Glomerular visceral epithelial cell (primary cell): ENCODE data around the gene SHROOM3.

ENCODE experiments used
- DNase-seq: peaks from one replicate; pipeline ENCODE4 v3.0.0-alpha.2; 2016; ENCODE audit errors: extremely low spot score

Gene SHROOM3

GRCh38 chr4:76773766-76774165, 338.7 kb downstream of the SHROOM3 start:
- no peak for DNase-seq

- DNase-seq: peak; percentile 26
These were observed 344.9 kb downstream of the SHROOM3 start for GRCh38 chr4:76779740-76780459.

GRCh38 chr4:76780781-76781697, 346.0 kb downstream of the SHROOM3 start:
- no peak for DNase-seq

GRCh38 chr4:76781698-76782595, 346.9 kb downstream of the SHROOM3 start:
- peak; percentile 96 for DNase-seq

- DNase-seq: peak; percentile 78
These were observed 347.8 kb downstream of the SHROOM3 start for GRCh38 chr4:76782837-76783236.

- peak; percentile 33 for DNase-seq
These were observed 348.8 kb downstream of the SHROOM3 start for GRCh38 chr4:76783836-76784235.

- DNase-seq: no peak
These were observed 349.2 kb downstream of the SHROOM3 start for GRCh38 chr4:76784237-76784636.

GRCh38 chr4:76787898-76788297, 352.9 kb downstream of the SHROOM3 start:
- no peak for DNase-seq

- DNase-seq: no peak
These were observed 355.3 kb downstream of the SHROOM3 start for GRCh38 chr4:76790377-76790776.

GRCh38 chr4:76791479-76791878, 356.4 kb downstream of the SHROOM3 start:
- no peak for DNase-seq

GRCh38 chr4:76792418-76792817, 357.4 kb downstream of the SHROOM3 start:
- DNase-seq: no peak

GRCh38 chr4:76795243-76795642, 360.2 kb downstream of the SHROOM3 start:
- no peak for DNase-seq

GRCh38 chr4:76799140-76799539, 364.1 kb downstream of the SHROOM3 start:
- no peak for DNase-seq

- DNase-seq: no peak
These were observed 364.7 kb downstream of the SHROOM3 start for GRCh38 chr4:76799718-76800117.

- no peak for DNase-seq
These were observed 365.9 kb downstream of the SHROOM3 start for GRCh38 chr4:76800902-76801301.

GRCh38 chr4:76801621-76802235, 366.7 kb downstream of the SHROOM3 start:
- no peak for DNase-seq

GRCh38 chr4:76802236-76803021, 367.4 kb downstream of the SHROOM3 start:
- peak; percentile 68 for DNase-seq

GRCh38 chr4:76803522-76803921, 368.5 kb downstream of the SHROOM3 start:
- peak; percentile 95 for DNase-seq

- no peak for DNase-seq
These were observed 369.1 kb downstream of the SHROOM3 start for GRCh38 chr4:76804096-76804495.

- DNase-seq: no peak
These were observed 371.3 kb downstream of the SHROOM3 start for GRCh38 chr4:76806346-76806745.

- no peak for DNase-seq
These were observed 371.7 kb downstream of the SHROOM3 start for GRCh38 chr4:76806757-76807156.
